Upper lobe of left lung (tissue), 4 donors: ENCODE results near the gene PHACTR1.

Experiments used
- POLR2A ChIP-seq, 4 donors: fragments of 450-650 bp; IDR thresholded peaks; one replicate each; pipeline ENCODE4 v1.5.1; 2016 to 2017; ENCODE audit warnings: antibody characterized with exemption in 4 of 4, mild to moderate bottlenecking in 2 of 4
- POLR2AphosphoS5 ChIP-seq, 2 donors: sonication (generic); formaldehyde crosslinking; IDR thresholded peaks; one replicate each; pipeline ENCODE4 v1.5.1; 2017; ENCODE audit warnings: antibody characterized with exemption in 2 of 2
- TF ChIP-seq, protein P1 (sequence below), 6 experiments: fragments of 450-650 bp in 4 of 6; fragments of 200-600 bp in 2 of 6; sonication (generic) in 2 of 6; IDR thresholded peaks; one replicate each; pipeline ENCODE4 v1.5.1; 2016 to 2019; ENCODE audit warnings: antibody characterized with exemption in 6 of 6

DNA sequence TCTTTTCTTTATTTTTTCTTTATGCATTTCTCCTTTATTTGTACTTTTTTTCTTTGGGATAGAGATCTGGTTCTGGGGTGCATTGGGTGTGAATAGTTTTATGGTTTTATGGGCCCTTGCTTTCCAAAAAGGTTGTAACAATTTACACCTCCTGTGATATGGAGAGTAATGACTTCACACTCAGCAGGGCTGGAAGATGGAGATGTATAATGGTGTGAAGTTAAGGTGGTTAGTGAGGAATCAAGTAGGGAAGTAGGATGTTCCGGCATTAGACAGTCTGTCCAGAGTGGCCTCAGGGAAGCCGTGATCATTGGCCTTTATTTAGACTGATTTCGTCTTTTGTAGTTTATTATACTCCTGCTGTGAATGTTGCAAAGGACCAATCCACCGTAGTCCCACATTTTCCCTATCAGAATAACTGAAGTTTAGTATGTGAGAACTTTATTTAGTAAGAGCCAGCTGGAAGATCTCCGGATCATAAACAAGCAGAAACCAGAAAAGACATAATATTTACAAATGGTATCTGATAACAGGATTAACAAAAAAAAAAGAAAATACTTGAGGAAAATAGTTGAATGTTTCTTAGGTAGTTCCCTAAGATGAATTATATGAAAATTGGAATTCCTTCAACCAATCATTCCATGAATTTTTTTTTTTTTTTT is 356.2 kb downstream of the PHACTR1 start:
- TF ChIP-seq, protein P1, sequence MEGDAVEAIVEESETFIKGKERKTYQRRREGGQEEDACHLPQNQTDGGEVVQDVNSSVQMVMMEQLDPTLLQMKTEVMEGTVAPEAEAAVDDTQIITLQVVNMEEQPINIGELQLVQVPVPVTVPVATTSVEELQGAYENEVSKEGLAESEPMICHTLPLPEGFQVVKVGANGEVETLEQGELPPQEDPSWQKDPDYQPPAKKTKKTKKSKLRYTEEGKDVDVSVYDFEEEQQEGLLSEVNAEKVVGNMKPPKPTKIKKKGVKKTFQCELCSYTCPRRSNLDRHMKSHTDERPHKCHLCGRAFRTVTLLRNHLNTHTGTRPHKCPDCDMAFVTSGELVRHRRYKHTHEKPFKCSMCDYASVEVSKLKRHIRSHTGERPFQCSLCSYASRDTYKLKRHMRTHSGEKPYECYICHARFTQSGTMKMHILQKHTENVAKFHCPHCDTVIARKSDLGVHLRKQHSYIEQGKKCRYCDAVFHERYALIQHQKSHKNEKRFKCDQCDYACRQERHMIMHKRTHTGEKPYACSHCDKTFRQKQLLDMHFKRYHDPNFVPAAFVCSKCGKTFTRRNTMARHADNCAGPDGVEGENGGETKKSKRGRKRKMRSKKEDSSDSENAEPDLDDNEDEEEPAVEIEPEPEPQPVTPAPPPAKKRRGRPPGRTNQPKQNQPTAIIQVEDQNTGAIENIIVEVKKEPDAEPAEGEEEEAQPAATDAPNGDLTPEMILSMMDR (IDR thresholded peaks at IDR 0.05) = no peak
- TF ChIP-seq POLR2A (IDR thresholded peaks at IDR 0.05) (no peak), POLR2AphosphoS5 (IDR thresholded peaks at IDR 0.05) (no peak)
